ENCODE data around the gene IFI27L1. TPM values are rescaled to one million over a fixed set of nuclear protein-coding genes. Genes with fewer than 3 reads are reported as not detected.

IFI27L1 gene
- polyA plus RNA-seq, 1 donor (not counting 4 experiments of a cell fraction or from before 2014, with no cell fraction given) = 17.4 TPM

GRCh38 chr14:94120667-94121340 is 39.7 kb downstream of the IFI27L1 start:
- no peak overlapping the region for H2AFZ ChIP-seq (ENCODE audit: control insufficient read depth, low read length)
- H3K27me3 ChIP-seq (ENCODE audit: control insufficient read depth, extremely low read depth, insufficient read depth, low read length) = peaks cover 8% of the 10 kb centered on the region
- no peaks in the 10 kb centered on the region for H4K20me1 ChIP-seq (ENCODE audit: control insufficient read depth, extremely low read depth, insufficient read depth, low read length)
- no peak overlapping the region for H3K27ac ChIP-seq (ENCODE audit: control insufficient read depth, insufficient read depth, low read length)
- H3K9me1 ChIP-seq (ENCODE audit: control insufficient read depth, extremely low read depth, insufficient read depth, low read length) = no peaks in the 10 kb centered on the region
- H3K4me1 ChIP-seq (ENCODE audit: control insufficient read depth, extremely low read depth, insufficient read depth, low read length) = no peaks in the 10 kb centered on the region
- no peak overlapping the region for H3K4me2 ChIP-seq (ENCODE audit: control insufficient read depth, extremely low read depth, insufficient read depth, low read depth, low read length)
- H3K9ac ChIP-seq (ENCODE audit: control insufficient read depth, extremely low read depth, insufficient read depth, low read length) = no peak overlapping the region
- H3K9me3 ChIP-seq (ENCODE audit: control insufficient read depth, low read depth, low read length) = no peaks in the 10 kb centered on the region
- H3K79me2 ChIP-seq (ENCODE audit: control insufficient read depth, insufficient read depth, low read length) = no peaks in the 10 kb centered on the region
- FAIRE-seq (no peak), DNase-seq (ENCODE audit: low read depth, low spot score) (no peak)
- H3K36me3 ChIP-seq (ENCODE audit: control insufficient read depth in 2 of 2, extremely low read depth in 1 of 2, insufficient read depth in 2 of 2, low read length in 2 of 2) = peaks cover 0 to 2% of the 10 kb centered on the region in 2 experiments
- TF ChIP-seq EZH2 (IDR thresholded peaks at IDR 0.05; ENCODE audit: low read length) = no peak
- no peak for TF ChIP-seq CTCF (optimal IDR thresholded peaks at IDR 0.05 in 1 of 3, IDR thresholded peaks at IDR 0.05 in 1 of 3, conservative IDR thresholded peaks at IDR 0.05 in 1 of 3; ENCODE audit: extremely low read depth in 1 of 3, insufficient read depth in 2 of 3, low read length in 3 of 3)
- dilution Hi-C loops (cut with MboI; ENCODE audit: extremely low pct_ligation_motif_present, low sequenced_read_pairs) = no loop called here
- H3K4me3 ChIP-seq (ENCODE audit: control insufficient read depth in 2 of 3, extremely low read depth in 1 of 3, insufficient read depth in 2 of 3, low read depth in 1 of 3, low read length in 3 of 3) = no peak overlapping the region

GRCh38 chr14:94121485-94121884 is 40.4 kb downstream of the IFI27L1 start:
- TF ChIP-seq CTCF (optimal IDR thresholded peaks at IDR 0.05 in 1 of 3, IDR thresholded peaks at IDR 0.05 in 1 of 3, conservative IDR thresholded peaks at IDR 0.05 in 1 of 3; ENCODE audit: extremely low read depth in 1 of 3, insufficient read depth in 2 of 3, low read length in 3 of 3) (no peak), EZH2 (IDR thresholded peaks at IDR 0.05; ENCODE audit: low read length) (no peak)
- no peaks in the 10 kb centered on the region for H3K9me3 ChIP-seq (ENCODE audit: control insufficient read depth, low read depth, low read length)
- H3K9ac ChIP-seq (ENCODE audit: control insufficient read depth, extremely low read depth, insufficient read depth, low read length) = no peak overlapping the region
- DNase-seq (ENCODE audit: low read depth, low spot score) (no peak), FAIRE-seq (no peak)
- peaks cover 0 to 3% of the 10 kb centered on the region in 2 experiments for H3K36me3 ChIP-seq (ENCODE audit: control insufficient read depth in 2 of 2, extremely low read depth in 1 of 2, insufficient read depth in 2 of 2, low read length in 2 of 2)
- H3K27ac ChIP-seq (ENCODE audit: control insufficient read depth, insufficient read depth, low read length) = no peak overlapping the region
- no peak overlapping the region for H3K4me3 ChIP-seq (ENCODE audit: control insufficient read depth in 2 of 3, extremely low read depth in 1 of 3, insufficient read depth in 2 of 3, low read depth in 1 of 3, low read length in 3 of 3)
- H4K20me1 ChIP-seq (ENCODE audit: control insufficient read depth, extremely low read depth, insufficient read depth, low read length) = no peaks in the 10 kb centered on the region
- H3K27me3 ChIP-seq (ENCODE audit: control insufficient read depth, extremely low read depth, insufficient read depth, low read length) = peaks cover 4% of the 10 kb centered on the region
- no peaks in the 10 kb centered on the region for H3K9me1 ChIP-seq (ENCODE audit: control insufficient read depth, extremely low read depth, insufficient read depth, low read length)
- no peaks in the 10 kb centered on the region for H3K79me2 ChIP-seq (ENCODE audit: control insufficient read depth, insufficient read depth, low read length)
- no peak overlapping the region for H3K4me2 ChIP-seq (ENCODE audit: control insufficient read depth, extremely low read depth, insufficient read depth, low read depth, low read length)
- dilution Hi-C loops (cut with MboI; ENCODE audit: extremely low pct_ligation_motif_present, low sequenced_read_pairs) = no loop called here
- H2AFZ ChIP-seq (ENCODE audit: control insufficient read depth, low read length) = no peak overlapping the region
- no peaks in the 10 kb centered on the region for H3K4me1 ChIP-seq (ENCODE audit: control insufficient read depth, extremely low read depth, insufficient read depth, low read length)

All from keratinocyte (primary cell).